GM21786 (cell line): ENCODE data around the gene PSMC3.

Experiments
- ATAC-seq: cut with Tn5 transposase; IDR thresholded peaks from one replicate; pipeline ENCODE4 v1.9.1; 2021; ENCODE audit not compliant: unreplicated experiment

The PSMC3 gene

DNA sequence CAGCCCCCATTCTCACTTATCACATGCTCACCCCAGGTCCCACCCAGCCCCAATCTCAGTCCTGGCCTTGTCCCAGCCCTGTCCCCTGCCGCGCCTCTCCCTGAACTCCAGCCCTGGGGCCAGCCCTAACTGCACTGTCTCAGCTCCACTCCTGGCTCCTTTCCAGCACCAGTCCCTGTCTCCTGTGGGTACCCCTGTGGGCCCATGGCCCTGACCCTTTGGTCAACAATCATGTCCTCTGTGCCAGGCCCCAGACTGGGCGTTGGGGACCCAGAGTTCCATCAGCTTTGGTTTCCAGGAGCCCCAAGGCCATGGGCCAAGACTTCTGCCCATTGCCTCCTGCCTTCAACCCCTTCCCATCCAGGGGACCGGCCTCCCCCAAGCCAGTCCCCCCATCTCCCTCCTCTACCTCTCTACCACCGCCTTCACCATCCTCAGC, 48.6 kb downstream of the PSMC3 start:
- ATAC-seq = no peak

DNA sequence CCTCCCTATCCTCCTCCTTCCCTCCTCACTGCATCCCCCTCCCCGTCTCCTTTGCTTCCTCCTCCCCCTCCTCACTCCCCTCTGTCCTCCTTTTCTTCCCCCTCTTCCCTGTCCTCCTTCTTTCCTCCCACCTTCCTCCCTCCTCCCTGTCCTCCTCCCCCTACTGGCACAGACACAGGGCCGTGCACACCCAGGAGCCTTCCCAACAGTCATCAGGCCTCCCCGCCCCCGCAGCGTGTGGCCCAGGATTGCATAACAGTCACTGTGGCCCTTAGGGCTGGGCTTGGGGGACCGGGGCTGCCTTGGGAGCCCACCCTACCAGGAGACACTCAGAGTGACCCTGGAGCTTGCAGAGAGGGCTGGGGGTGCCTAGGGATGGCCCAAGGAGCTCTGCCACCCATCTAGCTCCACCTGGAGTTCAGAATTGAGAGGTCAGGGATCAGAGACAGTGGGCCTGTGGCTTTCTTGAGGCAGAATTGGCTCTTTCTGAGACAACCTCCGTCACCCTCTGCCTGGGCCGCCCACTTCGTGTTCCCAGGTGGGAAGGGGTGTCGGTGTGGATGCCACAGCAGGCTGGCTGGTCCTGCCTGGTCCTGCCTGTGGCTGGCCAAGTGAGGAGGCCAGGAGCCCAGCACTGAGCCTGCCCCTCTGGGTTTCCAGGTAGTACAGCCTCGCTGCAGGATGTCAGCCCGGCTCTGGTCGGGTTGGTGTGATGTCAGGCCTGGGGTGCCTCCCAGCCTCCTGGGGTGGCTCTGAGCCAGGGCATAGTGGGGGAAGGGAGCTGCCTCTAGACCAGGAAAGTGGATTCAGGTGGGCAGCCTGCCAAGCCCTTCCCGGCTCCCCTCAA, 49.5 kb downstream of the PSMC3 start:
- no peak for ATAC-seq

DNA sequence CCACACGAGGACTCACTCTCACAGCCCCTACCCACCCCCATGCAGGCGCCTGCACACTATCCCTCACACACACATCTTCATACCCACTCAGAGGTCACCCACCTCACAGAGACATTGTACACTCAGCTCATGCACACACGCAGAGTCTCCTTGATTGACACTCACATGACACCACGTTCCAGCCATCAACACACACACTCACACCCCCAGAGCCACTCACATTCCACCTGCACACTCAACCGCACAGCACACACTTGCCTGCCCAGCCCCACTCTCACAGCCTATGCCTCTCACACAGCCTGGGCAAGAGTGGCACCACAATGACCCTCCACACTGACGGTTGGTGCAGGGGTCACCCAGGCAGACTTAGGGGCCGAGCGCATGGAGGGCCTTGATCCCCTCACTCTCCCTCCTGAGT, 50.1 kb downstream of the PSMC3 start:
- no peak for ATAC-seq

DNA sequence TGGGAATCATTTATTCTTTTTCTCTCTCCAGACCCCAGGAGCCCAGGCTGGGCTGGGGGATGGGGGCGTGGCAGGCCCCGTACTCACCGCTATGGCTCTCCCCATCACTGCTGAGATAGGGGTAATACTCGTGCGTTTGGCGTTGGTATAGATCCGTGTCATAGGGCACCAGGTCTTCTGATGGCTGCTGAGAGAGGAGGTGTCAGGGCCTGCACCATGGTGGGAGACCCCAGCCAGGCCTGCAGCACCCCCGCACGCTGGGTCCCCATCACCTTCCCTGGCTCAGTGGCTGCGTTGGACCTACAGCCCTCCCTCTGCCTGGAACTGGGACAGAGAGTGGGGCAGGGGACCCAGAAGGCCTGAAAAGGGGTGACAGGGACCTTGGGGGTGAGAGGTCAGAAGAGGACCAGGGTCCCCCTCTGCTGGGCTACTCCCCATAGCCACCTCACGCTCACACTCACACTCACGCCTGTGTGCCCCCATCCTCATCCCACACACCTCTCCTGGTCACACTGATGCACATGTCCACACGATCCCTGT, 50.6 kb downstream of the PSMC3 start:
- ATAC-seq = no peak

- no peak for ATAC-seq
Observed at GRCh38 chr11:47375020-47375419, 51.2 kb downstream of the PSMC3 start.

DNA sequence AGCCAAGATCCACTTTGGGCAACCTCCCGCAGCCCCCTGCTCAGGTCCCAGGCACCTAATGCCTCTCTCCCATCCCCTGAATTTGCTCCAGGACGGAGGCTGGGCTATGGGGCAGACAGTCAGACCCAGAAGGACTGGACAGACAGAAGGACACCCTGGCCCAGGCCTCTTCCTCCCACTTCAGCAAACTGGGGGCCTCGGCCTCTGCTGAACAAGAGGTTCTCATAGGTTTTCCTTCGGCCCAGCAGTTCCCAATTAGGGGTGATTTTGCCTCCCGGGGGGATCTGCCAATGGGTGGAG, 51.6 kb downstream of the PSMC3 start:
- ATAC-seq = no peak

GRCh38 chr11:47373876-47374719, 52.1 kb downstream of the PSMC3 start:
- ATAC-seq = no peak

- ATAC-seq = no peak
Observed at GRCh38 chr11:47372422-47372821, 53.8 kb downstream of the PSMC3 start.

GRCh38 chr11:47369676-47370075, 56.6 kb downstream of the PSMC3 start:
- no peak for ATAC-seq
